IPS DF 6.9 (cell line): Measurements from ENCODE around the gene NAPA.
"Not testable (repeated sequence)": the region's sequence is repeated elsewhere in the genome, so short reads cannot be mapped to it uniquely, and the experiment has no call there.

Source experiments
- DNase-seq: peaks from one replicate; pipeline ENCODE4 v3.0.0-alpha.2; 2013; ENCODE audit warnings: low read depth, low spot score
- H3K27ac ChIP-seq: one replicate; pipeline ENCODE4 v1.5.1; 2013; ENCODE audit warnings: low read length, control low read depth
- H3K27me3 ChIP-seq: 2 replicates; pipeline ENCODE4 v1.6.1; 2013; ENCODE audit warnings: mild to moderate bottlenecking, low read length; ENCODE audit not compliant: control insufficient read depth, insufficient read depth
- H3K36me3 ChIP-seq: 2 replicates; pipeline ENCODE4 v1.6.1; 2013; ENCODE audit warnings: low read length; ENCODE audit not compliant: control insufficient read depth, insufficient read depth
- H3K4me1 ChIP-seq: 2 replicates; pipeline ENCODE4 v1.6.1; 2013; ENCODE audit warnings: low read length; ENCODE audit not compliant: control insufficient read depth, insufficient read depth
- H3K4me3 ChIP-seq: 2 replicates; pipeline ENCODE4 v1.5.1; 2013; ENCODE audit warnings: mild to moderate bottlenecking, low read length
- H3K9me3 ChIP-seq: 2 replicates; pipeline ENCODE4 v1.6.1; 2013; ENCODE audit warnings: low read length, inconsistent platforms; ENCODE audit not compliant: control insufficient read depth, insufficient read depth
- WGBS: extraction: QIAGEN DNeasy Blood & Tissue Kit; methylation state at CpG from one replicate; pipeline ENCODE4 v1.1.7; 2013; ENCODE audit warnings: mixed read lengths, missing lambda C conversion rate; ENCODE audit not compliant: insufficient read length, insufficient coverage; 5-methylcytosine and 5-hydroxymethylcytosine counted together

The NAPA gene

GRCh38 chr19:47486220-47486619 is 28.6 kb downstream of the NAPA start:
- H3K27me3 ChIP-seq, H3K36me3 ChIP-seq, H3K4me3 ChIP-seq, DNase-seq, H3K4me1 ChIP-seq, H3K27ac ChIP-seq, H3K9me3 ChIP-seq: not testable (repeated sequence)
- no CpG with 5 or more reads among the region's 13 CpGs for WGBS

- no peak overlapping the region for H3K4me3 ChIP-seq
- H3K4me1 ChIP-seq, result no peaks in the 10 kb centered on the region; the same call in 1 of the 2 replicates
- no peaks in the 10 kb centered on the region for H3K9me3 ChIP-seq
- no CpG with 5 or more reads among the region's 6 CpGs for WGBS
- DNase-seq, result no peak
- no peak overlapping the region for H3K27ac ChIP-seq
- peaks cover 5% of the 10 kb centered on the region; the same call in 1 of the 2 replicates for H3K36me3 ChIP-seq
- no peaks in the 10 kb centered on the region for H3K27me3 ChIP-seq
Measured at GRCh38 chr19:47485210-47485609, 29.7 kb downstream of the NAPA start.

GRCh38 chr19:47483800-47484690 is 30.8 kb downstream of the NAPA start, which contains the start of gene KPTN:
TSS of gene KPTN (minus strand) at chr19:47484219. CDS start at chr19:47484160, 59 bp downstream.
- Histone ChIP-seq H3K27me3 (no peaks in the 10 kb centered on the region), H3K27ac (no peak within 1 kb of the TSS)
- no CpG with 5 or more reads among the region's 57 CpGs for WGBS

GRCh38 chr19:47483200-47483599 is 31.7 kb downstream of the NAPA start:
- DNase-seq, result no peak
- no peaks in the 10 kb centered on the region for H3K9me3 ChIP-seq
- no peak overlapping the region for H3K27ac ChIP-seq
- no peaks in the 10 kb centered on the region for H3K36me3 ChIP-seq
- WGBS, result no CpG with 5 or more reads among the region's 15 CpGs
- H3K4me1 ChIP-seq, result no peaks in the 10 kb centered on the region; the same call in 1 of the 2 replicates
- H3K4me3 ChIP-seq, result no peak overlapping the region
- H3K27me3 ChIP-seq, result no peaks in the 10 kb centered on the region

More at GRCh38 chr19:47483800-47484690, 30.8 kb downstream of the NAPA start, which contains the start of gene KPTN:
- DNase-seq, result peak; percentile 61
- no peaks in the 10 kb centered on the region; the same call in 1 of the 2 replicates for H3K4me1 ChIP-seq
- no peaks in the 10 kb centered on the region for H3K36me3 ChIP-seq
- H3K9me3 ChIP-seq, result no peaks in the 10 kb centered on the region
- peak within 1 kb of the TSS; percentile 57; the same call in 1 of the 2 replicates for H3K4me3 ChIP-seq

GRCh38 chr19:47481460-47482052 is 33.3 kb downstream of the NAPA start:
- no peak for DNase-seq
- Histone ChIP-seq H3K36me3 (peaks cover 3% of the 10 kb centered on the region; the same call in 1 of the 2 replicates), H3K27me3 (no peaks in the 10 kb centered on the region), H3K9me3 (no peaks in the 10 kb centered on the region), H3K4me1 (no peaks in the 10 kb centered on the region; the same call in 1 of the 2 replicates), H3K27ac (no peak overlapping the region), H3K4me3 (no peak overlapping the region)
- no CpG with 5 or more reads among the region's 4 CpGs for WGBS

GRCh38 chr19:47480658-47481057 is 34.2 kb downstream of the NAPA start:
- WGBS, result no CpG with 5 or more reads among the region's 16 CpGs
- H3K27ac ChIP-seq, result no peak overlapping the region
- no peak overlapping the region for H3K4me3 ChIP-seq
- no peaks in the 10 kb centered on the region for H3K27me3 ChIP-seq
- no peaks in the 10 kb centered on the region; the same call in 1 of the 2 replicates for H3K4me1 ChIP-seq
- no peaks in the 10 kb centered on the region for H3K9me3 ChIP-seq
- peaks cover 6% of the 10 kb centered on the region; the same call in 1 of the 2 replicates for H3K36me3 ChIP-seq
- no peak for DNase-seq

GRCh38 chr19:47479701-47480503 is 35.0 kb downstream of the NAPA start:
- no CpG with 5 or more reads among the region's 39 CpGs for WGBS
- H3K27ac ChIP-seq, result no peak overlapping the region
- no peaks in the 10 kb centered on the region for H3K9me3 ChIP-seq
- DNase-seq, result peak; percentile 43
- H3K4me1 ChIP-seq, result no peaks in the 10 kb centered on the region; the same call in 1 of the 2 replicates
- H3K27me3 ChIP-seq, result no peaks in the 10 kb centered on the region
- H3K36me3 ChIP-seq, result peaks cover 6% of the 10 kb centered on the region; the same call in 1 of the 2 replicates
- H3K4me3 ChIP-seq, result peak overlapping the region; percentile 57; the same call in 1 of the 2 replicates

GRCh38 chr19:47476438-47476972 is 38.4 kb downstream of the NAPA start:
- WGBS, result no CpG with 5 or more reads among the region's 17 CpGs
- H3K4me1 ChIP-seq, result peaks cover 2% of the 10 kb centered on the region

GRCh38 chr19:47475465-47475864 is 39.4 kb downstream of the NAPA start:
- Histone ChIP-seq H3K9me3 (no peaks in the 10 kb centered on the region), H3K4me3 (no peak overlapping the region), H3K27me3 (no peaks in the 10 kb centered on the region), H3K36me3 (peaks cover 6% of the 10 kb centered on the region; the same call in 1 of the 2 replicates), H3K4me1 (peaks cover 2% of the 10 kb centered on the region), H3K27ac (no peak overlapping the region)
- no CpG with 5 or more reads among the region's 9 CpGs for WGBS
- no peak for DNase-seq

More at GRCh38 chr19:47476438-47476972, 38.4 kb downstream of the NAPA start:
- H3K4me3 ChIP-seq, result no peak overlapping the region
- no peaks in the 10 kb centered on the region for H3K27me3 ChIP-seq
- peaks cover 6% of the 10 kb centered on the region; the same call in 1 of the 2 replicates for H3K36me3 ChIP-seq
- no peak for DNase-seq
- H3K9me3 ChIP-seq, result no peaks in the 10 kb centered on the region
- no peak overlapping the region for H3K27ac ChIP-seq
